Nucleus accumbens (tissue), 56 donors: Measurements from ENCODE around the gene RBMS1.
"Not testable (repeated sequence)": the region's sequence is repeated elsewhere in the genome, so short reads cannot be mapped to it uniquely, and the experiment has no call there.

Experiments used
- DNase-seq, 56 donors: peaks; one replicate each; lab custom pipeline; 2025; lab: John Stamatoyannopoulos, UW

The RBMS1 gene

DNA sequence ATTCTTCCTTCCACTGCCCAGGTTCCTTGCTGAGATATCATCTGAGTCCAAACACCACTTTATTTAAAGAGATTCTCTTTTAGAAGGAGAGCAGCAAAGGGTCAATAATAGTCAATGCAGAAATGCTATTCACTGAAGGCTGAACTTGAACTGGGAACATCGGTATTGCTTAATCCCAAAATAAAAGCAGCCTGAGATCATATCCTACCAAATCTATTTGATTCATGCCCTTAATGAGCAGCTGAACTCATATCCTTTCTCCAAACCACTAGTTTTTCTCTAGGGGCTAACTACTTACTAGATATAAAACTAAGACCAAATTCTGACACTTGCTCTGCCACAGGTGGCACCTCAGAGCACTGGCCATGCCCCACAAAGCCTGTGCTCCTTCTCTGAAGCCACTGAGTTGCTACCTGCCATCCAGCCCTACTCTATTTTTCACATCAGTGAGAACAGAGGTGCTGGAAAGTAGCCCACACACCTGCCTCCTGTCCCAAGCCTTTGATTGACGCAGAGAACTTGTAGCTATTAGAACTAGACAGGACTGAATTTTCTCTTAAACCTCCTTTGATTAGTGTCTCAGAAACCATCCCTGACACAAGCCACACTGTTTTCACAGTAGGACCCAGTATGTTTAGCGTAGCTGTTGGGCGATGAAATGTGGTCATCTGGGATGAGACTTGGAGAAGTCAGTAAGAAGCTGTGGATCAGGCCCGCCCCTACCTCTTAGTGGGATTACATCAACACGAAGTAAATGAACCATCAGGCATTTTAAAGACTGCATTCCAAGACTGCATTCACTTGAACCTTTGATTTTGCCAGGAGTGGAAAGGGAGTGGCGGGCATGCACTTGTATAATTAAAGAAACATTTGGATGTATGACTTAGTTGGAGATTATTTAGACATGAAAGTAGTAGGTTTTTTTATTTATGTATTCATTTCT is 124.3 kb downstream of the RBMS1 start:
- no peak for DNase-seq

DNA sequence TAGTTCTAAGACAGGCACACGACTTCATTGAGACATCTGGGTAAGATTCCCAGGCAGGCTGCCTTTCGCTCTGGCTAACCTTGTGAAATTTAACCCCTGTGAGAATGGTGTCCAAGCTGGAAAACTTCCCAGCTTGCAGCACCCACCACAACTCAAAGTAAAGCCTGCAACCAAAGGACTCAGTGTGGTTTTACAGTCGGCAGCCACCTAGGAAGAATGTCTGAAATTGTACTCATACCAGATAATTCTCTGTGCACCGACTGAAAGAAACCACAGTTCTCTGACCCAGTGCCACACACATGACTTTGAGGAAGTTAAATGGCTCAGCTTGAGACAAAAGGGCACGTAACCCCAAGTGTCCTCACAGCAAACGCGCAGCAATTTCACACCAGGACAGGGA is 125.7 kb downstream of the RBMS1 start:
- DNase-seq: peak in 1 of 56 donors; percentile 10

DNA sequence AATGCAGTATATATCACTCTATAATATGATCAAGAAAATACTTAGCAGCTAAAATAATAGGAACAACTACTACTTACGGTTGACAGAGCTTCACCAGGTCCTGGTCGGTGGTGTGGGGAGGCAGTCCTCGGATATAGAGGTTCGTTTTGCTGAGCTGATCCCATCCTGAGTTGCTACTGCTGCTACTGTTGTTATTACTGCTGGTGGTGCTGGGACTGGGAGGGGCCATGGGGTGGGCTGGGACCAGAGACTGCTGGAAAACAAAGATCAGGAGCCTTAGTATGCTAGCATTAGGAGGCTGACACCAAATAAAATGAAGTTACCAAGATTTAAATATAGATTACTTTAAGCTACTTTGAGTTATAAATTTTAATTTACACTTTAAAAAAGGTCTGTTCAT is 126.5 kb downstream of the RBMS1 start:
- DNase-seq: not testable (repeated sequence)

DNA sequence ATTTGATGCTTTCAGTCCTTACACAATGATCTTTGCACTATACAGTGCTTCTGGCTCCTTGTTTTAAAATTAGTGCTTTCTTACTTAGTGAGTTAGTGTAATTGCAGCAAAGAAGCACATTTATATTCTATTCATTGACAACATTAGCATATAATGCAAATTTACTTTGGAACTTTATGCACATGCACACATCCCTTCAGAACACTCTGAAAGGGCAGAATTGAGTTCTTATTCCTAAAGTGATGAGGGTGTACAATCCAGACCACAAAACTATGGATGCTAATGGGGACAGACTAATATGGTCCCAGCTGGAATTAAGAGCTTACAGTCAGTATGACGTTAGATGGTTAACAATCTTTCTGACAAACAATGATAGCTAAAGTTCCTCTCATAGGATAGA is 127.1 kb downstream of the RBMS1 start:
- no peak for DNase-seq

DNA sequence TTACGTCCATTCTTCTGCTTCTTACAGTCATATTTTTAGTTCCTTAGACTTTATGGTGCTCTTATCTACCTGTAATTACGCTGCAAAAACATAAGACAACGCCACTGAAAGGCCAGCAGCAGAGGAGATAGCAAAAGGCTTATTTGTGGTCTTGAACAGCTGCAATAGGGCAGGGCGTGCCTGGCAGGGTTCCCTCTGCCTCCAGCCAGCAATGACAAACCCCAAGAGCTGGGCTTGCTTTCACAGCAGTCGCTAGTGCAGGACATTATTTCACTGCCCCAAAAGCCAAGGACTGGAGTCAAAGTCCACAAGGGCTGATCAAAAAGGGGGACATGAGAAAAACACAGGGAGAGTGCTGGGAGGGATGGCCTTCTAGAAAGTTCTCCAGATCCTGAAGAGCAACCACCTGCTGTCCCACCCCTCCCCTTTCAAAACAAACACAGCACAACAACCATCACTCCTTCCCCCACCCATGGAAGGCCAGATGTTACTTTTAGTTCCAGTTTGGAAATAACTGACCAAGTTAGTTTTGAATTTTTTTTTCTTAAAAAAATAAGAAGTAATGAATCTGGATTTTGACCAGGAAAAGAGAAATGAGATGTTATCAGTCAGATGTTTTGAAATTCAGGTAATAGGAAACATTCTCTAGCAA is 127.8 kb downstream of the RBMS1 start:
- peak in 5 of 56 donors; percentile 10 to 27 (median 23) for DNase-seq

DNA sequence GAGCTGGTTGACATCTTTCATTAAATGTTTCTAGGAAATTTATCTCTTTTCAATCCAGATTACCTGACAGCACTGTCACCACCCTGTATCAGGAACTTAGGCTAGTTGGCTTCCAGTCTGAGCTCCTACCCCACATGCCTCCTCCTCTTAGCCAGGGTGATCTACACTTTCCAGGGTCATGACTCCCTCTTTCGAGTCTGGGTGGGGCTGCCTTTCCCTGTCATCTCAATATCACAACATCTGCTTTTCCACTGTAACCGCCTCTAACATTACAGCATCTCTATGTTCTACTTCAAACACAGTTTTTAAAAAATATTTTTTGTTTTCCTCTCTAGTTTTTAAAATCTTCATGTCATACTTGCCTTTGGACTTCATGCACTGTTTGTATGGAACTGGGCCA is 129.2 kb downstream of the RBMS1 start:
- no peak for DNase-seq

DNA sequence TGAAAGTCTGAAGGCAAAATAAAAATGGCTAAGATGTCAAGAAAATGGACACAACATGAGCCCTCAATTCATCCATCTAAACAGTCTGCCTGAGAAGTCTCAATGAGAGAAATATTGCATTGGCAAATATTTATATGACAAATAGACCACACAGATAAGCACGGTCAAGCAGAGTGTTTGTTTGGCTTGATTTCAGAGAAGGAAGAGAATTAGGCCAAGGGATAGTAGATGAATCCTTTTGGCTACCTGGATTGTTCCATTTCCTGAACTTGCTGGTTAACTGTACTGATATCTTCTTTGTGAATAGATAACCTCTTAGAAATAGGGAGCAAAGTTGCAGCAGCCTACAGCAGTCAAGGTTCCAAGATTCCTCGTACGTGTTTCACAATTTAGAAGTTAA is 129.6 kb downstream of the RBMS1 start:
- DNase-seq: no peak

DNA sequence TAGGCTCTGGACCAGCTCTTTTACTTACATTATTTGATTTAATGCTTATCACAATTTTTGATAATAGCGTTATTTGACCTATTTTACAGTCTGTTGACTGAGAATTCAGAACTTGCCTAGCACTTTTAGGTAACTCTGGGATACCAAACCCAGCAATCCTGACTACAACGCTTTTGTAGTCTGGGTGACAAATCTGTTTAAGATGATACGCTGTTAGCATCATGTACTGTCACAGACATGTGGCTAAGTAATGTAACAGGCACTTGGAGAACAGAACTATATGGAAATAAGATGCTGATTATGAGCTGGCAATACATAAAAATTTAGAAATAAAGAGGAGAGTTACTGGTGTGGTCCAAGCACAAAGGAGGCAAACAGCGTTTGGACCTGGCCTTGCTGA is 130.6 kb downstream of the RBMS1 start:
- DNase-seq: no peak

DNA sequence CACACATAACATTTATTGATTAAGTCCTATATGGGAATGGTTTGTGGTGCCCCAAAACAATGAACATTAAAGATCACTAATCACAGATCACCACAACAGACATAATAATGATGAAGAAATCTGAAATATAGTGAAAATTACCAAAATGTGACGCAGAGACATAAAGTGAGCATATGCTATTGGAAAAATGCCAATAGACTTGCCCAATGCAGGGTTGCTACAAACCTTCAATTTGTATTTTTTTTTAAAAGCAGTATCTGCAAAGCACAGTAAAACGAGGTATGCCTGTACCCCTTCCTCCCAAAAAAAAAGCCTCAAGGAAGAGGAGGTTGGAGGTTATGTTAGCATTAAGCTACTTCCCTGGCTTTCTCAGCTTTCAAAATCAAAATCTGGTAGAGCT is 131.1 kb downstream of the RBMS1 start:
- DNase-seq: no peak

DNA sequence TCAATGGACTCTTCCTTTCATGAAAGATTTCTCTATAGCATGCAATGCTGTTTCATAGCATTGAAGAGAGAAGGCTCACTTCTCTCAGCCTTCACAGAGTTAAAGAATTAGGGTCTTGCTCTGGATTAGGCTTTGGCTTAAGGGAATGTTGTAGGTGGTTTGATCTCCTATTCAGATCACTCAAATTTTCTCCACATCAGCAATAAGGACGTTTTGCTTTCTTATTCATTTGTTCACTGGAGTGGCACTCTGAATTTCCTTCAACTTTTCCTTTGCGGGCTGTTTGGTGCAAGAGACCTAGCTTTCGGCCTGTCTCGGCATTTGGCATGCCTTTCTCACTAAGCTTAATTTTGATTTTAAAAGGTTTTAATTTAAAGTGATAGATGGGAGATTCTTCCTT is 131.6 kb downstream of the RBMS1 start:
- no peak for DNase-seq

DNA sequence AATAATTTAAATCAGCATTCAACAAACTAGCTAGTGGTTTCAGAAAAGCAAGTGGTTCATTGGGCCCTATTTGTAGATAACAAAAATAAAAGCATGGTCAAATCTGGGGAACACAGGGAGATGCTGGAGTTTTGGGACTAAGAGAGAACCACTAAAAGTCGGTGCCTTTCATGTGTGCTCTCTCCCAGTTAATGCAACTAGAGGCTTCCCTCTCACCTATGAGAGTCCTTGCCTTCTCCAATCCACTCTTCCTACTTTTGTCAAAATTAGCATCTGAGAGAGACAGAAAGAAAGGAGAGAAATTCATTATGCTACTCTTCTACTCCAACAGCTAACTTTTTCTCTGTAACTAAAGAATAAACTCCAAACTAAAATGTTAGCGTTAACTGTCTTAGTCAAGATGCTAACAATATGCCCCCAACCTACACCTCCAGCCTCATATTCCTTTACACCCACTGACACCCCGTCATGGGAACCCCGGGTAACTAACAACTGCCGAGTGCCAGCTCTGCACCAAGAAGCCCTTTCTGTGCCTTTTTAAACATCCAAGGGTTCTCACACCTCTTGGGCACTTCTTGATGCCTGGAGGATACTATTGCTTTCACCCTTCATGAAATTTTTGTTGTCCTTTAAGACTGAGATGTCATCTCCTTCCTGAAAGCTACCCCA is 133.4 kb downstream of the RBMS1 start:
- peak in 1 of 56 donors; percentile 9 for DNase-seq

DNA sequence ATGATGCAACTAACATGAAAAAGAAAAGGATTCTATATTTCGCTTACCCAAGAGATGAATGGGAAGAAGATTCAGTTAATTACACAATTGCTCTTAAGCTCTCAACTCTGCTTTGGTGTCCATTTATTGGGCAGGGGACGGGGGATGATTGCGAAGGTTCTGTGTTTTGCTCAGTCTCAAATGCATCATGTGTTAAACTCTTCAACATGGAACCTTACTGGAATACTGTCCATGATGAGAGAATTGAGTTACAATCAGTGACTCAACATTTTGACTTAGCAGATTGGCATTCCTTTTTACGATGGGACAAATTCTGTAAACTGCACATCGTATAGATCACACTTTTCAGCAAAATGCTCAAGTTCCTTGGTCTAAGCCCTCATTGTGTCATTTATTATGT is 135.6 kb downstream of the RBMS1 start:
- DNase-seq: no peak

DNA sequence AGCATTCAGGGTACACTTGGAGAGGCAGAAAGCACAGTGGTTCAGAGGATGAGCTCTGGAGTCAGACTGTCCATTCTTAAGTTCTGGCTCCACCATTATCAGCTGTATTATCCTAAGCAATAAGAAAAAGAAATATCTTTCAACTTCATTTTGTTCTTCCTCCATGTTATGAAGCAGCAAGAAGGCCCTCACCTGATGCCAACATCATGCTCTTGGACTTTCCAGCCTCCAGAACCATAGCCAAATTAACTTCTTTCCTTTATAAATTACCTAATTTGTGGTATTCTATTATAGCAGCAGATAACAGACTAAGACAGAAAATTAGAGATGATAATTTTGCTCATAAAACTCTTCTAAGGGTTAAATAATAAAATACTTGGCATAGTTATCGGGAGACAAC is 137.1 kb downstream of the RBMS1 start:
- no peak for DNase-seq

DNA sequence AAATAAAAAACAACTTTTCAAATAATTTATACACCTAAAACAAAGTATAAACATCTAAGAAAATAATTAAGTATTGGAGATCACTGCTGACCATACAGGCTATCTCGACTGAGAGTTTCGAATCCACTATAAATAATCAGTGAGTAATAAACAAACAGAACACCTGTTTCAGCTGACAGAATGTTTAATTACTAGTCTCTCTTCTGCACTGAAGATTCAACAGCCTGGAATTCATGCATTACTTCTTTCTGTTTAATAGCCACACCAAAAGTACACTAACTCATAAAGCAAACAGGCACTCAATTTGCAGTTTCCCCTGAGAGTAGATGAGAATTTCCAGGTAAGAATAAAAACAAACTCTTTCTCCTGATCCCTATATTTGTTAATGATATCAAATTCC is 138.5 kb downstream of the RBMS1 start:
- DNase-seq: no peak

DNA sequence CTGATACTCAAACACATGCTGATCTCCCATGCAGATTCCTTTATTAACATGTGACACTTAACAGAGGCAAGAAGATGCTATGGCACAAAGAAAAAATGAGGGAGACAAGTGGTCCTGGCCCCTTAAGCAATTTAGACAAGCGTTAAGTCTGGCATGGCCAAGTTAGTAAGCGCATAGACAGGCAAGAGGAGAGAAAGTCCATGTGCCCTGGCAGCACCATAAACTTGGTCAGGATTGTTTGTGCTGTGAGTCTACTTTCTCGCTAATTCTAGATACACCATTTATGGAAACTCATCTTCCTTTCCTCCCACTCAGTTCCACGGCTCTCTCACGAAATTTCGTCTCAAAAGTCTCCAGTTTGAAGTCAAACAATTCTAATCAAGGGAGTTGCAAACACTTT is 138.9 kb downstream of the RBMS1 start:
- DNase-seq: no peak

DNA sequence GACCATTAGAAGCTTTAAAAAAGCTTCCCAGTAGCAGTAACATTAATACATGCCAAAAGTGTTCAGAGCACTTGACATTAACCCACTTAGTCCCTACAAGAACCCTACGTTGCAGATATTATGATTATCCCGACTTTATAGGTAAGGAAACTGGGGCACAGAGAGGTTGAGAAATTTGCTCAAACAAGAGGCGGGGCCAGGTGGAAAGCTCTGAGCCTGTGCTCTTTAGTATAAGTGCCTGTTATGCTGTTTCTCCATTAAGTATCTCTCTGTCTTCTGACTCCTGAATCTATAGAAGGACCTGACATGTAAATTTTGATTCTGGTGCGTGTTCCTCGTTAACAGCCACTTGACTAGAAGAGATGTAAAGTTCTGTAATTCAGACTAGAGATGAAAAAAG is 139.8 kb downstream of the RBMS1 start:
- DNase-seq: no peak

DNA sequence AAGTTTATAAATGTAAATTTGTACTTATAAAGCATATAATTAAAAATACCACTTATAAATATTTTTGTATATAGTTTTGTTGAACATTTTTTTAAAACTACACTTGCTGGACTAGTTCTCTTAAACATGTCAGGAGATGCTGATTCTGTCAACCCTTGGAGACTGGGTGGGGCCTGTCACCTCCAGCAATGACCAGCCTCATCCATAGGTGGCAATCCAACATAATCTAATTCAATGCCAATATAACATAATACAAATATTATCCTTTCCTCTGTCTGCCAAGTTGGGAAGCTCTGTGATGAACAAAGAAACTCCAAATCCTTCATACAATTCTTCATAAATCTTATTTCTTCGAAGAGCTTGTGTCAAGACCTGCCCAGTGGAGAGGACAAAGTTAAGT is 140.4 kb downstream of the RBMS1 start:
- no peak for DNase-seq

DNA sequence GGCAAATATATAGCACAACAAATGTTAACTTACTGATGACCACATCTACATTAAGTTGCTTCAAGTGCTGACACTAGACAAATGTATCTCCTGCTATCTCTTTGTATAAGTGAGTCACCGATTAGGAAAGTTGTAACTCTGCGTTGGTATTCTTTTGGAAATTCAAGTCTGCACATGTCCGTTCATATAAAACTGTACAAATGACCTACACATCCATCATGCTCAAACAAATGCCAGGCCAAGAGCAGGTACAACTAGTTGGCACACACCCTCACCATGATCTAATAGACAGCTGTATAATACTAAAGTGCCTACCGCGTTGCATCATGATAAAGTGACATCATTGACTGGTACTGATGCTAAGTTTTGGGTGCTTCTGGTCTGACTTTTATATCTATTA is 141.1 kb downstream of the RBMS1 start:
- no peak for DNase-seq

DNA sequence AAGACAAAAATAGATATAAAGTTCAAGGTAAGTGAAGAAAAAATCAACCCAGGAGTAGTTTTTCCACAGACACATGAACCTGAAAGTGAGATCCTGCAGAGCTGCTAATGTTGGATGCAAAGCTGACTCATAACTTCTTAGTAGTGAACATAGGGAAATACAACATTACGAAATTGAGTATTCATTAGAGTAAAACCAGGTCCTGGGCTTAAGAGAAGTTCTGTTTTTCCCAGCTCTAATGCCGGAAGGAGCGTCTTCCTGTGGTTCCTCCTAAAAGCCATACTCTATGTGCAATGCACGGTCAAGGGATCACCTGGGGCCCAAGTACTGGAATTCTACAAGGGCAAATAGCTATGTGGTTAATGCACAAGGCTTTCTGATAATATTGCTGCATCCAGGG is 141.7 kb downstream of the RBMS1 start:
- no peak for DNase-seq

DNA sequence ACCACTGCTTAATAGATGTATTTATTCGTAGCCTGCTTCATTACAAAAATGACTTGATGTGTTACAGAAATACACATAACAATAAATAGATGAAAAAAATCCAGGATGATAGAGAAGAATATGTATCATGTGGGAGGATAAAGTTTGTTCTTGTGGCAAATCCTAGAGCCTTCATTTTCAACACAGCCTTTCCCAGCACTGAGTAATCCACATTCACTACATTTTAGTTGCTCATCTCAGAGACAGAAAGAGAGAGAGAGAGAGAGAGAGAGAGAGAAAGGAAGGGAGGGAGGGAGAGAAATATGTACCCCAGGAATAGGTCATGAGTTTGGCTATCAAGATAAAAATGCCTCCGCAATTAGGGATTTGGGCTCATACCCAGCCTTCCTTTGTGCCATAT is 144.3 kb downstream of the RBMS1 start:
- DNase-seq: no peak

DNA sequence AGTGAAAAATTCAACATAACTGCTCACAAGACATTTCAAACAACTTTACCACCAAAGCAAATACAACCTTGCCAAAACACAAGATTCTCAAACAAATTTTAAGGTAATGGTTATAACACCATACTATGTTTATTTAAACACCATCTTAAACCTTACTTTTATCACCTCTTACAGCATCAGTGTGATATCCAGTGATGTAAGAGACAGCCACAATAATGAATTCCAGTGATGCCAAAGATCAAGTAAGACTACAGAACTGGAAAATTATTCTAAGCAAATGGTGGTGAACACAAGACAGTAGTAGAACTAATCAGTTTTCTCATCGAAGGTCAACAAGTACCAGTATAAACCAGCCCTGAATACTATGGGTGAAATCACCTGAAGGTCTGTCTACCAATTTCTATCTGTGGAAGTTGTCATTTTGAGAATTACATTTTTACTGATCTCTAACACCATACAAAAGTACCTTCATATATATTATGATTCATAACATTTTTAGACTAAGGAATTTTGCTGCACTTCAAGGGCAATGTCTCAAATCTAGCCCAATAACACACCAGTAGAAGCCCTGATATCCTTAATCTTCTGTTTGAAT is 146.2 kb downstream of the RBMS1 start:
- no peak for DNase-seq
